GM12892 (cell line): Measurements from ENCODE around the gene SCAMP3.
"Not testable (repeated sequence)": the region's sequence is repeated elsewhere in the genome, so short reads cannot be mapped to it uniquely, and the experiment has no call there.

Experiments
- POLR2A ChIP-seq: IDR thresholded peaks from 2 replicates; pipeline ENCODE4 v1.6.1; 2011; ENCODE audit warnings: low read depth, low read length, control low read depth
- POLR2AphosphoS5 ChIP-seq: IDR thresholded peaks from 2 replicates; pipeline ENCODE4 v1.6.1; 2011; ENCODE audit warnings: low read depth, low read length, control low read depth

GRCh38 chr1:155212051-155212440 lies 50.1 kb downstream of the SCAMP3 start:
- not testable (repeated sequence) for TF ChIP-seq POLR2A, POLR2AphosphoS5
